IPS-18c (cell line): Measurements from ENCODE around the gene C10orf120.

Experiments used
- H3K4me3 ChIP-seq: 2 replicates; pipeline ENCODE4 v1.7.0; 2013; ENCODE audit warnings: low read depth, mild to moderate bottlenecking, low read length, moderate library complexity; ENCODE audit not compliant: insufficient read depth
- H3K9me3 ChIP-seq: one replicate; pipeline ENCODE4 v1.6.1; 2013; ENCODE audit warnings: mild to moderate bottlenecking, low read length, moderate library complexity; ENCODE audit not compliant: control insufficient read depth, insufficient read depth

Gene C10orf120

GRCh38 chr10:122671355-122671754 lies 28.3 kb downstream of the C10orf120 start:
- no peak overlapping the region for H3K4me3 ChIP-seq
- H3K9me3 ChIP-seq, result no peaks in the 10 kb centered on the region

- Histone ChIP-seq H3K4me3 (no peak overlapping the region), H3K9me3 (no peaks in the 10 kb centered on the region)
Measured at GRCh38 chr10:122669842-122670241, 29.8 kb downstream of the C10orf120 start.

GRCh38 chr10:122669045-122669444 lies 30.6 kb downstream of the C10orf120 start:
- Histone ChIP-seq H3K9me3 (no peaks in the 10 kb centered on the region), H3K4me3 (no peak overlapping the region)

- H3K9me3 ChIP-seq, result no peaks in the 10 kb centered on the region
- H3K4me3 ChIP-seq, result no peak overlapping the region
Measured at GRCh38 chr10:122665946-122666345, 33.7 kb downstream of the C10orf120 start.

- Histone ChIP-seq H3K9me3 (no peaks in the 10 kb centered on the region), H3K4me3 (no peak overlapping the region)
Measured at GRCh38 chr10:122665329-122665860, 34.3 kb downstream of the C10orf120 start.

GRCh38 chr10:122664501-122664900 lies 35.1 kb downstream of the C10orf120 start:
- no peak overlapping the region for H3K4me3 ChIP-seq
- H3K9me3 ChIP-seq, result no peaks in the 10 kb centered on the region

GRCh38 chr10:122663516-122664130 lies 36.0 kb downstream of the C10orf120 start:
- no peak overlapping the region for H3K4me3 ChIP-seq

GRCh38 chr10:122662231-122662630 lies 37.4 kb downstream of the C10orf120 start:
- Histone ChIP-seq H3K4me3 (no peak overlapping the region), H3K9me3 (no peaks in the 10 kb centered on the region)

More at GRCh38 chr10:122663516-122664130, 36.0 kb downstream of the C10orf120 start:
- no peaks in the 10 kb centered on the region for H3K9me3 ChIP-seq

GRCh38 chr10:122660696-122661095 lies 39.0 kb downstream of the C10orf120 start:
- H3K9me3 ChIP-seq, result no peaks in the 10 kb centered on the region
- H3K4me3 ChIP-seq, result no peak overlapping the region

- H3K9me3 ChIP-seq, result no peaks in the 10 kb centered on the region
- H3K4me3 ChIP-seq, result no peak overlapping the region
Measured at GRCh38 chr10:122659651-122660050, 40.0 kb downstream of the C10orf120 start.

- Histone ChIP-seq H3K9me3 (no peaks in the 10 kb centered on the region), H3K4me3 (no peak overlapping the region)
Measured at GRCh38 chr10:122659126-122659525, 40.5 kb downstream of the C10orf120 start.

GRCh38 chr10:122658356-122659049 lies 41.1 kb downstream of the C10orf120 start:
- H3K9me3 ChIP-seq, result no peaks in the 10 kb centered on the region

GRCh38 chr10:122657729-122658128 lies 41.9 kb downstream of the C10orf120 start:
- H3K4me3 ChIP-seq, result no peak overlapping the region

More at GRCh38 chr10:122658356-122659049, 41.1 kb downstream of the C10orf120 start:
- H3K4me3 ChIP-seq, result no peak overlapping the region

GRCh38 chr10:122657255-122657654 lies 42.4 kb downstream of the C10orf120 start:
- Histone ChIP-seq H3K9me3 (no peaks in the 10 kb centered on the region), H3K4me3 (no peak overlapping the region)

More at GRCh38 chr10:122657729-122658128, 41.9 kb downstream of the C10orf120 start:
- no peaks in the 10 kb centered on the region for H3K9me3 ChIP-seq

- H3K9me3 ChIP-seq, result no peaks in the 10 kb centered on the region
- H3K4me3 ChIP-seq, result no peak overlapping the region
Measured at GRCh38 chr10:122656741-122657140, 42.9 kb downstream of the C10orf120 start.

GRCh38 chr10:122656308-122656705 lies 43.3 kb downstream of the C10orf120 start:
- Histone ChIP-seq H3K4me3 (no peak overlapping the region), H3K9me3 (no peaks in the 10 kb centered on the region)

- Histone ChIP-seq H3K9me3 (no peaks in the 10 kb centered on the region), H3K4me3 (no peak overlapping the region)
Measured at GRCh38 chr10:122655524-122656307, 43.9 kb downstream of the C10orf120 start.

GRCh38 chr10:122650331-122650730 lies 49.3 kb downstream of the C10orf120 start:
- Histone ChIP-seq H3K4me3 (no peak overlapping the region), H3K9me3 (no peaks in the 10 kb centered on the region)
